ENCODE data around the gene KIRREL1.
A peak's percentile ranks its signal among the peaks of the same experiment; 100 is the strongest.

Gene KIRREL1

DNA sequence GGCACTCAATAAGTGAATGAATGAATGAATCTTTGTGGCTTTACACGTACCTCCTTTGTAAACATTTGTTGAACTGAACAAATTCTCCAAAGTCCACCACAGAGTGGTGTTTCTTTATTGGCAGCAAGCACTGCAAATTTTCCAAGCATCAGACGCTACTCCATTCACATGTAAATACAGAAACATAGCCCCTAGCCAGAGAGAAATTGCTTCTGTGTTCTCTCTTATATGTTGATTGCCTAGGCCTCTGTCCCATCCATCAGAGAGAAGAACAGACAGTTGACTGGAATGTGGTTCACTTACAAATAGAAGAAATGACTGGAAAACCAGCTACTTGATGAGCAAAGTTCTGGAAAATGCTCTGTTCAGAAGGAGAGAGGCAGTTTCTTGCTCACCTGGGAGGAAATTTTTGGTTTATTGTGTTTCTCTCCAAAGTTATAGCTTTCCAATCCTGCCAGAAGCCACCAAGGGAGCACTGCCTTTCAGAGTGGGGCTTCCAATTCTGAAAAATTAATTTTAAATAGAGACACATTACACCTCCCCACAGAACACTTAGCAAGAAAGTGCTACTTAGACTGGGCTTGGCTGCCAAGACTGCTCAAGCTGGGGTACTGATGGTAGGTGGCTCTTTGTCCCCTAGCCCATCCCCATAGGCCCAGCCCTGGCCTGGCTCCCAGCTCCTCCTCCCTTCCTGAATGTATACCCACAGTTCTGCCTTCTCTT is 18.1 kb upstream of the KIRREL1 start:
- DNase-seq (ENCODE audit: low spot score): no peak

DNA sequence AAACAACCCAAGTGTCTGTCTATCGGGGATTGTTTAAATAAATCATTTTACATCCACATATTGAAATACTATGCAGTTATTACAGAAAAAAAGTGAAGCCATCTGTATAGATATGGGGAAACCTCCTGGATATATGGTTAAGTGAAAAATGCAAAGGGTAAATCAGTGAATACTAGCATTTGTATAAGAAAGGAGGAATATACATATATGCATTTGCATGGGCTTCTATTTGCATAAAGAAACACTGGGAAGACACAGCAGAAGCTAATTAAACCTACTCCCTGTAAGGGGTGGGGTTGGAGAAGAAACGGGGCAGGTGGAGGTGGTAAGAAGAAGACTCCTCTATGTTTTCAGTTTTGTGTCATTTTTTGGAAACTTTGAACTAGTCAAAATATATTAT is 16.6 kb upstream of the KIRREL1 start:
- no peak for DNase-seq (ENCODE audit: low spot score)

DNA sequence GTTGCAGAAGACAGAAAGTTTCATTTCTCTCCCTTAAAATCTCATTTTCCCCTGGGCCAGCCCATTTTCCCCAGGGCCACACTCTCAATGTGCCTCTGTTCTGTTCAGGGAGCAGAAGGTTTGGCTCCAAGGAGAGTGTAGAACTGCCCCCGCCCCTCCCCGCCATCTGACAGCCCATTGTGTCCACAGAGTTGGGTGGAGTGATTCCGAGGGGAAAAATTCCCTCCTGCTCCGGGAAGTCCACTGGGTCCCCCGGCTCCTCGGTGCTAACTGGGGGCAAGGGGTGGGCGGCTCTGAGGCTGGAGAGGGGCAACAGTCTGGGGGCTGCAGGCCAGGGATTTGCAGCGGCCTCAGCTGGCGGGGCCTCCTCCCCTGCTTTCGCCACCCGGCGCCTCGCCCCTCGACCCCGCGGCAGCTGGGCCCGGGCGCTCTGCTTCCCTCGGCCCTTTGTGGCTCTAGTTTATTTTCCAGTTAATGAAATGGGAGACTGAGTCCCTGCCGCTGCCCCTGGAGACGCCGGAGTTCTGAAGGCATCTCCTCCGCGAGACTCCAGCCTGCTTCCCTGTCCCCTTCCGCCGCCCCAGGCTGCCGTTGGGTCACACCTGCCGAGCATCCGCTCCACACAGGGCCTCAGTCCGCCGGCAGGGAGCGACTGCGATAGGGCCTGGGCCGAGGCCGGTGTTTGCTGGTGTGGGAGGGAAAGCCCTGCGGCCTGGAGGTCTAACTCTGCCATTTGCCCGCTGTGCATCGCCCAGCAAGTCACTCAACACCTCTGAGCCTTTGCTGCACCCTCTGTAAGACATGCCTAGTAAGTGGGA is 14.7 kb upstream of the KIRREL1 start:
- no peak for DNase-seq (ENCODE audit: low spot score)

GRCh38 chr1:157982136-157982535 is 11.3 kb upstream of the KIRREL1 start:
- DNase-seq (ENCODE audit: low spot score): no peak

- DNase-seq (ENCODE audit: low spot score): no peak
Observed at GRCh38 chr1:157983787-157984186, 9.7 kb upstream of the KIRREL1 start.

DNA sequence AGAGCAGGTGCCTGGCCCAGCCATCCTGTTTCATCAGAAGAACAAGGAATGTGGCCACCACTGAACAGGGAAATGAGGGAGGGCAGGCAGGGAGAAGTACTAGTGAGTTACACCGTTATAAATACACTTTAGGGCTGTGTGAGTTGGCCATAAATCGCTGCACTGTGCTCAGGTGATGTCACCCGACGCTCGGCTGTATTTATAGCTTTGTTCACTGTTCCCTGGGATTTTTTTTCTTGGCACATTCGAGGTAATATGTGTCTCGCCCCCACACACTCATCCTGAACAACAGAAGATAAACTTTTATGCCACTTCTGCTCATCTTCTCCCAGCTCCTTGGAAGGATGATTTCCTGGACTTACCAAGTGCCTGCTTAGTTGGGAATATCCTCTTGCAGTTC is 9.0 kb upstream of the KIRREL1 start:
- DNase-seq (ENCODE audit: low spot score): no peak

DNA sequence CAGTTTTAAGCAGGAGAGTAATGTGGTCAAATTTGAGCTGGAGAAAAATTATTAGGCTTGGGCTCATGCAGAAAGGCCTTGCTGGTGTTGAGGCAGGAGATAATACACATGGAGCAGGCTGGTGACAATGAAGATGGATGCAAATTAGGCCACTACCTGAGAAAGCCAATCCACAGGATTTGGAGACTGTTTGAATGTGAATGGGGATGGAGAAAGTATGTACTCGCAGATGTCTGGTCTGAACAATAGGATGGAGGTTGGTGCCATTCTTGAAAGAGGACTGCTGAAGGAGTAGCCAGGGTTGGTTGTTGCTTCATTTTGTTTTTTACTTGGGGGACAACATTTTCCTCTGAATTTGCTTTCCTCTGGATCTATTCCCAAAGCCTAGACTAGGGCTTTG is 8.0 kb upstream of the KIRREL1 start:
- DNase-seq (ENCODE audit: low spot score): no peak

DNA sequence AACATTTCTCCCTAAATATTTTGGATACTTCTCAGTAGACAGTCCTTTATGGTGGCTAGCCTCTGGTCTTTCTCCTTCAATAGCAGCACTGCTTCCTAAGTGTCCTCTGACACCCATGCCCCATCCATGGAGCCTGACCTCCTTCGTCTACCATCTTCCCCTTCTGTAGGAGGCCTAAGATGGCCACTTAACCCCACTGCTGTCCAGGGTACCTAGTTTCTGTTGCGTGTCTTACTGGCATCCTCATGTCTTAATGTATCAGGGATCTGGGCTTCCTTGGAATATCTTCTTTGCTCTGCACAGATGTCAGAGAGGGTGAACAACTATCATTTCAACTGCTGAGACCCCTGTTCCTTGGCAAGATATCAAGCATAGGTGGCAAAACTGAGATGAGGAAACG is 5.4 kb upstream of the KIRREL1 start:
- DNase-seq (ENCODE audit: low spot score): no peak

GRCh38 chr1:157992031-157992832 is 1.2 kb upstream of the KIRREL1 start:
- peak; percentile 80 for DNase-seq (ENCODE audit: low spot score)

DNA sequence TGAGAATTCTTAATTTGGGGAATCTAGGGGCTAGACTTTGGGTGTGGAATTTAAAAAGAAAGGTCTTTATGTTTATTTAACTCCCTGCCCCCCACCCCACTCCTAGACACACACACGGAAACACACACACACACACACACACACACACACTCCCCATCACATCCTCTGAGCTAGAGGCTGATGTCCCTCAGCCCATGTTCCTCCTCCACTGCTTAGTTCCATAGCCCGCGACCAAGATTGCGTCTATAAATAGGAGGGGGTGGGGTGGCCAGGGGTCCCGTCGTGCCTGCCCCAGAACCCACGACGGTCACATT is 655 bp upstream of the KIRREL1 start:
- DNase-seq (ENCODE audit: low spot score): no peak

DNA sequence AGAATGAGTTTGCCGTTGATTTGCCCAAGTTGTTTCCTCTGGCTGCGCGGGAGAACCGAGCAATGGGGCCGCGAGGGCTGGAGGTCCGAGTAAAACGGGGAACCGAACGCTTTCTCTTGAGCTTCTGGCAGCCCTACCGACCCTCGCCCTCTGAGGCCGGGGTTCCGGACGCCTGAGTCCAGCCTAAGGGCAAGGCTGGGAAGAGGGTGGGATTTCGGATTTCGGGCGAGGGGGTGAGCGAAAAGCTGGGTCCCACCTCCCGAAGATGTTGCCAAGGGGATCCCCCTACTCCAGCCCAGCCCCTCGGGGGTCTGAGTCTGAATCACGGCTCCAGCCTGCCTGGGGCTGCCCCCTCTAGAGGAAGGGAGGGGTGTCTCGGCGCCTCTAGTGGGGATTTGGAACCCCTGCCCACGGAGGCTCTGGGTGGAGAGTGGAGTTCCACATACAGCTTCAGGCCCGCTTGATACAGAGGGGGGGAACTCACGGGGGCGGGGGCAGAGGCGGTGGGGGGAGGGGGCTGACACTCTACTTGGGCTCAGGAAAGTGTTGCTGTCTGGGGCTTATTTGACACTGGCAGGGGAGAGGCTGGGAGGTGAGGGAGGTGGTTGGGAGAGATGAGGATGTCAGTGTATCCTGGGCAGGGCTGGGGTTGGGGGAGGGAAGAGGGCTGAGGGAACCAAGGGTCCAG is 617 bp downstream of the KIRREL1 start:
- peak; percentile 44 for DNase-seq (ENCODE audit: low spot score)

DNA sequence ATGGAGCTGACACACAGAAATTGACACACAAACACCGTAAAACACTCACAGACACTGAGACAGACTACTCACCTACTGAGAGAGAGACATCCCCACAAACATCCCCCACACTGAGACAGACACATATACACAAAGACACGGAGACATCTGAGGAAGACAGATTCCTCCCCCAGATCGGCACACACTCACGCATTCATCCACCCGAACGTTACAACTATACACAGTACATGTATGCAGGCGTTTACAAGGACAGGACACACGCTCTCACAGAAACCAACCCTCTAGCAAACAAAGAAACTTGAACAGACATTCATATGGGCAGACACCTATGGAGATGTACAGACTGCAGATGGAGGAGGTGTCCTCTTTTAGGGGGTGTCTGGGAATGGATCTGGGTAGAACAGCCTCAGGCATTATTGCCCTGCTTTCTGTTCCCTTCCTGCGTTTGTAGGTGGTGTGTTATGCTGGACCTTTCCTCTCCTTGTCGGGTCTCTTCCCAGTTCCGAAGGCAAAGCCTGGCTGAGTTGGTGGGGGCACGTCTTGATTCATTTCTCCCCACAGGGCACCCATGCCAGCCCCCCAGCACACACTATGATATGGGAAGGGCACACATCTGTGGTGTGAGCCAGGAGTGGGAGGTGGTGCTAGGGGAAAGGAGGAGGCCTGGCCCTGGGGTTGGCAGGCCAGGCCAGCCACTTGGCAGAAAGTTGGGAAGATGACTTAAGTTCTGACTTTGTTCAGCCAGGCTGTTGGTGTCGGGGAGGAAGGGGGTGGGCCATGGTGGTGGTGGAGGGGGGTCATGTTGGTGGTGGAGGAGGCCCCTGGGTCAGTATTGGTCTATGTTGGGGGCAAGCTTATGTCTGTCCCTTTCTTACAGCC is 1.5 kb downstream of the KIRREL1 start:
- peak; percentile 71 for DNase-seq (ENCODE audit: low spot score)

DNA sequence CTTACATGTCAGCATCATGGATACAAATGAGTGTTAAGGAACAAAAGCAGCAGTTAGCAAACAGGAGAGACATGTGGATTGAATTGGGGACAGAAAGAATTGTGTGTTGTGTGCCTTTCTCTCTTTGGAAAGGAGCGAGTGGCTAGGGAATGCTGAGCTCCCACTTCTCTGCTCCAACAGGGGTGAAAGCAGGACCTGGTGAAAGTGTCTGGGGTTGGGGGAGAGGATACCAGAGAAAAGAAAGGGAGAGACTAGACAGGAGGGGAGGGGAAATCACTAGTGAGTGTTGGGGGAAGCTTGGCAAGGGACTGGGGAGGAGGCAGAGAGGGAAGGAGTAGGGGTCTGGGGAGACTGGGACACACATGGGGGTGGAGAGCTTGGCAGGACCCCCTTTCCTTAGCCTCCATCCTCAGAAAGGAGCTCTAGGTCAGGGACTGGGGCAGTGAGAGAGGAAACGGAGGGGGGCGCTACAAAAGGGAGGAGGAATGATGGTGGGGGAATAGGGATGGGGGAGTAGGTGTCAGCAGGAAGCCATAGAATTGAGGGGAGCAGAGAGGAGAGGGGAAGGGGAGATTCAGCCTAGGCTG is 2.2 kb downstream of the KIRREL1 start:
- DNase-seq (ENCODE audit: low spot score): no peak

- DNase-seq (ENCODE audit: low spot score): no peak
Observed at GRCh38 chr1:157996433-157996832, 3.0 kb downstream of the KIRREL1 start.

DNA sequence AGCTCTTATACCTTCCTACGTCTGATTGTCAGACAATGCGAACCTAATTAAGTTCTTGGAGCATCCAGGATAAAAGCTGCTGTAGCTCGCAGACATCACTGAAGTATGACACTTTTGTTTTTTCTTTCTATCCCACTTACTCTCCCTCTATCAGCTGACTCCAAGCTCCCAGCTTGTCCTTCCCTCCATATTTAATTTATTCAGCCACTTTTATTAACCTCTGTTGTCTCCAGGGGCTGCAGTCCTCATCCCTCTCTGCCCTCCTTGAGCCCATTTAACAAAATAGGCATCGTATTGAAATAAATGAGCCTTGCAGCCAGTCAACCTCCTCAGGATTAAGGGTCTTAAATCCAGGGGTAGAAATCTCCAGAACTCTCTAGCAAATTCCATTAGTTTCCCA is 7.1 kb downstream of the KIRREL1 start:
- DNase-seq (ENCODE audit: low spot score): no peak

DNA sequence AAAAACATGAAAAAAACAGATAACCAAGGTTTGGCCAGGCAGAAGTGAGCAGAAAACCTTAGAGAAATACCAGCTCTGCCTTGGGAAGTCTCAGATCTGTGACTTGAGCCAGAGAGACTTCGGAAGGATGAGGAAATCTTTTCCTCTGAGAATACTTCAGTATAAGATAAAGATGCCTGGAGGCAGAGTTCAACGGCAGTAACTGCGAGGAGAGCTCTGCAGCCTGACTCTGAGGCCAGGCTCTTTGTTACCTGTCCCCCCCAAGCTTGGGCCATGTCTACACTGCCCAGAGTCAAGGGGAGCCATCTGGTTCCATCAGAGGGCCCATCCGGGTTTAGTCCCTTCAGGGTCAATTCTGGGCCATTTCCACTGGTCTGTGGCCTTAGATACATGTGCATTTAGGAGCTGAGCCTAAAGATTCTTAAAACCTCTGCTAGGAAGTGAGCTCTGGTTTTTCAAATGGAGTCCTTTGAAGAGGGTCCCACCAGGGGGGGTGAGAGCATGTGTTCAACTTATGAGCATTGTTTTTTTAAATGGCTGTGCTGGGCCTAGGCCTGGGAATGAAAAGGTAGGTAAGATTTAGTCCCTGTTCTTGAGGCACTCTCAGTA is 8.7 kb downstream of the KIRREL1 start:
- peak; percentile 51 for DNase-seq (ENCODE audit: low spot score)

DNA sequence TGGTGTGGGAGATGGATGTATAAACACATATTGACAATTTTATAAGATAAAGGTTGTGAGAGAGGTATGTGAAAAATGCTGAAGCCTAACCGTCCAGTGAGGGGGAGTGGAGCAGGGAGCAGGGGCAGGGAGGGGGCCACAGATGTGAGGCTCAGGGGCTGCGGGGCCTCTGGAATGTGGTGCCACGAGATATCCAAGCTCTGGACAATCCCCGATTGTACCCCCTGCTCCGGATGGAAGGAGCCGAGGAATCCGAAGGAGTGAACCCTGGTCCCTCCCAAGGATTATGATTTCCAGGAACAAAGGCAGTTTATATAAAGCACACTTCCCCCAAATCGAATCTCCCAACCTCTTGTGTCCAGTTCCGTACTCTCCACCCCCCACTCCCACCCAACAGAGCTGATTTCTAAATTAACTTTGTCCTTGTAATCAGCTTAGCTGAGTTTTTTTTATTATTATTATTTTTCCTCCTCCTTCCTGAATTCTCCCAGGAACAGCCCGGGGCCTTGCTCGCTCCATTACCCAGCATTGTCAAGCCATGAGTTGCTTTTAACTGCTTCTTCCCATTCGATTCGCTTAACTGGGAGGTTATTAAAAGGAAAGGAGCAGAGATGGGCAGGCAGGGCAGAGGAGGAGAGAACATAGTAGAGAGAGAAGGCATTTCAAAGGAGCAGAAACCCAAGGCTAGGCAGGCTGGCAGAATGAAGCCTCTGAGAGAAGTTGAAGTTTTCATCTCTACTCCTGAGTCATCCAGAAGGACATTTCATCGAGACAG is 9.4 kb downstream of the KIRREL1 start:
- peak; percentile 41 for DNase-seq (ENCODE audit: low spot score)

- peak; percentile 53 for DNase-seq (ENCODE audit: low spot score)
Observed at GRCh38 chr1:158003406-158003800, 10.0 kb downstream of the KIRREL1 start.

- DNase-seq (ENCODE audit: low spot score): no peak
Observed at GRCh38 chr1:158005224-158005623, 11.8 kb downstream of the KIRREL1 start.

DNA sequence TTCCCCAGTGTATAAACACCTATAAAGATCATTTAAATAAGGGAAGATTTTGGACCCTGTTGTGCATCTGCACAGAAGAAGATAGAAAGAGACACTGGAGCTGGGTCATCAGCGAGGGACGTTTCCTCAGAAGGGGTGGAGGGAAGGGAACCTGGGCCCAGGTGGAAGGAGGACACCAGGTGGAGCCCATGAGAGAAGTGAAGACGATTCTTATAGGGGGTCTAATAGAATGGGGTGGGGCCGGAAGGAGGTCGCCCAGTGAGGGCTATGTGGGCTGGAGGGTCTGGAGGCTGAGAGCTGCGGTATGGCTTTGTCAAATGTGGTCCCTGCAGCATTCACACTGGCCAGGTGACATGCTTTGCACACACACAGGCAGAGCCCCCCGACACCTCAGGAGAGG is 13.7 kb downstream of the KIRREL1 start:
- no peak for DNase-seq (ENCODE audit: low spot score)

Measured in AG20443 (cell line).